Measurements from ENCODE around the gene ATP5MG. TPM values are rescaled to one million over a fixed set of nuclear protein-coding genes. Genes with fewer than 3 reads are reported as not detected.

The ATP5MG gene
- total RNA-seq, 1 experiment from 2014 or later, result 248 TPM

- Histone ChIP-seq H3K4me1 (replicated peaks; ENCODE audit: insufficient read depth) (peaks cover 33% of the 10 kb centered on the region), H2AFZ (no peak overlapping the region), H3K4me2 (no peak overlapping the region), H3K9me2 (ENCODE audit: insufficient read depth) (no peaks in the 10 kb centered on the region), H4K20me1 (ENCODE audit: insufficient read depth) (peaks cover 86% of the 10 kb centered on the region), H3K9me3 (ENCODE audit: insufficient read depth, low read depth) (no peaks in the 10 kb centered on the region), H3K79me2 (ENCODE audit: low read depth) (peaks cover 100% of the 10 kb centered on the region), H3K27me3 (ENCODE audit: insufficient read depth, low read depth) (no peaks in the 10 kb centered on the region), H3F3A (ENCODE audit: insufficient read depth, low read depth) (peaks cover 1% of the 10 kb centered on the region; the same call in 1 of the 2 replicates), H3K36me3 (ENCODE audit: low read depth) (peaks cover 33% of the 10 kb centered on the region), H3K4me3 (no peak overlapping the region), H3K27ac (no peak overlapping the region)
- POLR2A ChIA-PET (ENCODE audit: unreplicated experiment), result no interaction called here
- no peak for DNase-seq
- CTCF ChIA-PET, result no interaction called here
- no peak for TF ChIP-seq EZH2 (IDR thresholded peaks at IDR 0.05; ENCODE audit: low read depth)
- TF ChIP-seq CTCF (conservative IDR thresholded peaks at IDR 0.05), result no peak
- intact Hi-C loops (cut with micrococcal nuclease; ENCODE audit: unreplicated experiment), result no loop called here
- no TSS peak for BruUV-seq (replicated peaks)
Observed at GRCh38 chr11:118442908-118443589, 41.6 kb downstream of the ATP5MG start.

GRCh38 chr11:118443590-118444218, 42.3 kb downstream of the ATP5MG start:
- H3K4me2 ChIP-seq, result no peak overlapping the region
- H3K27ac ChIP-seq, result no peak overlapping the region
- no peak for TF ChIP-seq CTCF (conservative IDR thresholded peaks at IDR 0.05)
- no peak for TF ChIP-seq EZH2 (IDR thresholded peaks at IDR 0.05; ENCODE audit: low read depth)
- no peaks in the 10 kb centered on the region for H3K27me3 ChIP-seq (ENCODE audit: insufficient read depth, low read depth)
- intact Hi-C loops (cut with micrococcal nuclease; ENCODE audit: unreplicated experiment), result no loop called here
- H2AFZ ChIP-seq, result no peak overlapping the region
- H3K4me3 ChIP-seq, result no peak overlapping the region
- H3F3A ChIP-seq (ENCODE audit: insufficient read depth, low read depth), result peaks cover 8% of the 10 kb centered on the region
- POLR2A ChIA-PET (ENCODE audit: unreplicated experiment), result interaction anchor here (0.7 kb wide), 1 partner anchor 65 kb away, joined by 9 read pairs; no protein-coding TSS in a partner anchor
- H4K20me1 ChIP-seq (ENCODE audit: insufficient read depth), result peaks cover 86% of the 10 kb centered on the region
- H3K9me3 ChIP-seq (ENCODE audit: insufficient read depth, low read depth), result no peaks in the 10 kb centered on the region
- peaks cover 100% of the 10 kb centered on the region for H3K79me2 ChIP-seq (ENCODE audit: low read depth)
- BruUV-seq (replicated peaks), result no TSS peak
- peaks cover 35% of the 10 kb centered on the region for H3K36me3 ChIP-seq (ENCODE audit: low read depth)
- DNase-seq, result no peak
- H3K9me2 ChIP-seq (ENCODE audit: insufficient read depth), result no peaks in the 10 kb centered on the region
- peaks cover 27% of the 10 kb centered on the region for H3K4me1 ChIP-seq (replicated peaks; ENCODE audit: insufficient read depth)
- CTCF ChIA-PET, result no interaction called here

- CTCF ChIA-PET, result interaction anchor here (0.6 kb wide), 1 partner anchor 92 kb away, joined by 4 read pairs; no protein-coding TSS in a partner anchor
- Histone ChIP-seq H3K27ac (no peak overlapping the region), H3F3A (ENCODE audit: insufficient read depth, low read depth) (peaks cover 11% of the 10 kb centered on the region), H3K9me2 (ENCODE audit: insufficient read depth) (no peaks in the 10 kb centered on the region), H3K27me3 (ENCODE audit: insufficient read depth, low read depth) (no peaks in the 10 kb centered on the region), H3K36me3 (ENCODE audit: low read depth) (peaks cover 26% of the 10 kb centered on the region), H3K4me3 (no peak overlapping the region), H3K4me1 (replicated peaks; ENCODE audit: insufficient read depth) (no peaks in the 10 kb centered on the region; the same call in 1 of the 2 replicates), H3K79me2 (ENCODE audit: low read depth) (peaks cover 93% of the 10 kb centered on the region), H4K20me1 (ENCODE audit: insufficient read depth) (peaks cover 73% of the 10 kb centered on the region), H3K9me3 (ENCODE audit: insufficient read depth, low read depth) (no peaks in the 10 kb centered on the region), H2AFZ (no peak overlapping the region), H3K4me2 (no peak overlapping the region)
- POLR2A ChIA-PET (ENCODE audit: unreplicated experiment), result no interaction called here
- TF ChIP-seq EZH2 (IDR thresholded peaks at IDR 0.05; ENCODE audit: low read depth) (no peak), CTCF (conservative IDR thresholded peaks at IDR 0.05) (no peak)
- intact Hi-C loops (cut with micrococcal nuclease; ENCODE audit: unreplicated experiment), result no loop called here
- BruUV-seq (replicated peaks), result no TSS peak
- DNase-seq, result no peak
Observed at GRCh38 chr11:118447423-118447822, 46.0 kb downstream of the ATP5MG start.

Measured in PC-9 (cell line).